K562 (cell line): ENCODE measurements around the gene C22orf39. TPM values are rescaled to one million over a fixed set of nuclear protein-coding genes. Genes with fewer than 3 reads are reported as not detected.

Experiments used
- ATAC-seq: fragments of 200-7000 bp; cut with Tn5 transposase; 3 replicates; pipeline ENCODE4 v1.9.1; 2020; ENCODE audit warnings: moderate library complexity
- BruUV-seq: library from RNA; stranded (reverse); fragments of 400-500 nt; replicated peaks from 2 replicates; lab custom pipeline; 2021; lab: Mats Ljungman, UMichigan
- CTCF ChIA-PET: fragments of 300-600 bp; formaldehyde crosslinking; extraction: SDS; loops from one replicate; lab custom pipeline; 2021; ENCODE audit warnings: low intra/inter-chr PET ratio; lab: Yijun Ruan, JAX
- POLR2A ChIA-PET: fragments of 300-600, 350-650 bp; sonication (Branson Sonifier 250); formaldehyde crosslinking; extraction: SDS; loops from one replicate; lab custom pipeline; 2021; ENCODE audit warnings: antibody characterized with exemption, inconsistent platforms; lab: Yijun Ruan, JAX
- DNase-seq, 4 experiments: peaks; one replicate each; pipeline versions ENCODE4 v3.0.0 to v3.0.0-alpha.2; 2011 to 2018; ENCODE audit warnings: low spot score in 3 of 4, mixed read lengths in 3 of 4; ENCODE audit errors: extremely low read depth in 1 of 4
- FAIRE-seq: peaks from 2 replicates; lab custom pipeline; 2011; peaks lifted over from hg19 to GRCh38; lab: Jason Lieb, UNC
- H2AFZ ChIP-seq: 2 replicates; pipeline ENCODE4 v1.6.0; 2011; ENCODE audit warnings: low read depth, low read length, control low read depth, inconsistent platforms
- H3K27ac ChIP-seq: fragments of 200-600 bp; 3 replicates; pipeline ENCODE4 v1.8.0; 2011; ENCODE audit warnings: low read depth, mild to moderate bottlenecking, control low read depth, inconsistent platforms, low read length, moderate library complexity, mixed read lengths; ENCODE audit errors: extremely low read depth
- H3K27me3 ChIP-seq, 2 experiments: fragments of 300-600 bp in 1 of 2; 2 replicates in 1 of 2; 3 replicates in 1 of 2; pipeline versions ENCODE4 v1.6.0 to v1.8.0; 2011; ENCODE audit warnings: inconsistent platforms in 2 of 2, low read length in 2 of 2, mild to moderate bottlenecking in 1 of 2, mixed read lengths in 1 of 2, moderate library complexity in 1 of 2; ENCODE audit not compliant: control insufficient read depth in 2 of 2, insufficient read depth in 2 of 2
- H3K36me3 ChIP-seq: fragments of 300-600 bp; 3 replicates; pipeline ENCODE4 v1.8.0; 2011; ENCODE audit warnings: mild to moderate bottlenecking, low read length, inconsistent platforms; ENCODE audit not compliant: control insufficient read depth, insufficient read depth
- H3K4me1 ChIP-seq, 2 experiments: fragments of 200-600 bp in 1 of 2; replicated peaks in 1 of 2; 2 replicates in 1 of 2; 3 replicates in 1 of 2; pipeline versions ENCODE4 v1.5.1 to v1.8.0; 2011; ENCODE audit warnings: inconsistent platforms in 2 of 2, low read length in 2 of 2, mild to moderate bottlenecking in 1 of 2, mixed read lengths in 1 of 2, moderate library complexity in 1 of 2; ENCODE audit not compliant: control insufficient read depth in 2 of 2, insufficient read depth in 2 of 2
- H3K4me2 ChIP-seq: 2 replicates; pipeline ENCODE4 v1.6.1; 2011; ENCODE audit warnings: low read length, control low read depth, inconsistent platforms, mixed read lengths; ENCODE audit not compliant: insufficient read depth
- H3K4me3 ChIP-seq: fragments of 200-600 bp; sonication (generic), shearing (Covaris generic); 2 replicates; pipeline ENCODE4 v1.5.1; 2016; ENCODE audit warnings: control low read depth, inconsistent platforms
- H3K79me2 ChIP-seq: fragments of 200-600 bp; 3 replicates; pipeline ENCODE4 v1.8.0; 2011; ENCODE audit warnings: low read length, inconsistent platforms; ENCODE audit not compliant: control insufficient read depth, insufficient read depth
- H3K9ac ChIP-seq, 2 experiments: 2 replicates each; pipeline versions ENCODE4 v1.6.0 to v1.6.1; 2011; ENCODE audit warnings: low read depth in 2 of 2, low read length in 2 of 2, control low read depth in 1 of 2, inconsistent platforms in 1 of 2, mild to moderate bottlenecking in 1 of 2, mixed read lengths in 1 of 2; ENCODE audit not compliant: insufficient read depth in 1 of 2
- H3K9me1 ChIP-seq: one replicate; pipeline ENCODE4 v1.6.0; 2011; ENCODE audit warnings: inconsistent platforms, mild to moderate bottlenecking, low read length, moderate library complexity; ENCODE audit not compliant: control insufficient read depth, insufficient read depth
- H3K9me3 ChIP-seq: replicated peaks from 2 replicates; pipeline ENCODE4 v1.5.1; 2011; ENCODE audit warnings: low read depth, low read length, inconsistent platforms; ENCODE audit not compliant: control insufficient read depth, insufficient read depth
- H4K20me1 ChIP-seq: replicated peaks from 2 replicates; pipeline ENCODE4 v1.6.1; 2011; ENCODE audit warnings: low read length, inconsistent platforms, mixed read lengths; ENCODE audit not compliant: control insufficient read depth, insufficient read depth
- CHD1 ChIP-seq: fragments of 200-600 bp; sonication (generic); IDR thresholded peaks from one replicate; pipeline ENCODE4 v1.6.1; 2012; ENCODE audit warnings: mild to moderate bottlenecking, moderate library complexity, low read length, inconsistent platforms
- KAT2B ChIP-seq: IDR thresholded peaks from one replicate; pipeline ENCODE4 v1.6.1; 2012; ENCODE audit warnings: low read depth, mild to moderate bottlenecking, control low read depth, inconsistent platforms, low read length, moderate library complexity
- ZNF561 ChIP-seq: fragments of 450-650 bp; formaldehyde crosslinking; conservative IDR thresholded peaks from 2 replicates; pipeline ENCODE4 v1.4.0; 2020; ENCODE audit warnings: mild to moderate bottlenecking, moderate library complexity
- WGBS: fragments of 100-300 bp; shearing (Covaris generic); methylation state at CpG from one replicate; pipeline ENCODE4 v1.1.6; 2016; ENCODE audit warnings: low coverage, mixed read lengths; ENCODE audit not compliant: insufficient coverage; ENCODE audit errors: missing lambda C conversion rate; 5-methylcytosine and 5-hydroxymethylcytosine counted together
- in situ Hi-C: fragments of 300-500 bp; cut with MboI; formaldehyde crosslinking; loops from 4 replicates; pipeline ENCODE4 v1.15.0; 2018; ENCODE audit warnings: inconsistent platforms, mixed read lengths
- intact Hi-C: fragments of 100-400 bp; cut with micrococcal nuclease; formaldehyde crosslinking; loops from 2 replicates; pipeline ENCODE4 v1.14.2; 2022
- polyA plus RNA-seq, 8 experiments: library from polyadenylated mRNA; depleted of rRNA in 4 of 8; stranded (reverse) in 5 of 8; unstranded in 3 of 8; fragments of >200 nt; fragmentation: Nextera tagmentation in 2 of 8; fragmentation: Illumina TruSeq in 1 of 8; extraction: Ambion mirVana in 2 of 8; extraction: Trizol in 1 of 8; gene quantifications; 2 replicates each; pipeline versions ENCODE4 v1.2.1 to v1.2.3, GENCODE V29; 2011 to 2014; ENCODE audit warnings: inconsistent platforms in 1 of 8, missing spikeins in 1 of 8
- total RNA-seq, 7 experiments: library from RNA; depleted of rRNA in 6 of 7; stranded (reverse); fragments of >200 nt in 6 of 7; fragmentation: Illumina TruSeq in 2 of 7; extraction: Trizol in 2 of 7; gene quantifications; 2 replicates each; pipeline versions ENCODE4 v1.2.1 to v1.2.3, GENCODE V29; 2011 to 2021; ENCODE audit warnings: low replicate concordance in 1 of 7
- TF ChIP-seq, protein P1 (sequence below): sonication (generic); formaldehyde crosslinking; IDR thresholded peaks from 2 replicates; pipeline ENCODE4 v1.8.0; 2022; ENCODE audit warnings: mild to moderate bottlenecking, missing genetic modification reagents, borderline replicate concordance
- TF ChIP-seq, protein P2 (sequence below), 2 experiments: fragments of 450-650 bp in 1 of 2; sonication (generic) in 1 of 2; formaldehyde crosslinking in 1 of 2; IDR thresholded peaks; 2 replicates each; pipeline versions ENCODE4 v1.7.1 to v1.9.0; 2016 to 2022; ENCODE audit warnings: inconsistent platforms in 1 of 2, mild to moderate bottlenecking in 1 of 2, missing genetic modification reagents in 1 of 2

C22orf39 gene
- total and polyA plus RNA-seq, 9 of the 15 experiments (the other 6 are each of a cell fraction or from before 2014, with no cell fraction given): 20.4 to 139 (median 66.8) TPM

DNA sequence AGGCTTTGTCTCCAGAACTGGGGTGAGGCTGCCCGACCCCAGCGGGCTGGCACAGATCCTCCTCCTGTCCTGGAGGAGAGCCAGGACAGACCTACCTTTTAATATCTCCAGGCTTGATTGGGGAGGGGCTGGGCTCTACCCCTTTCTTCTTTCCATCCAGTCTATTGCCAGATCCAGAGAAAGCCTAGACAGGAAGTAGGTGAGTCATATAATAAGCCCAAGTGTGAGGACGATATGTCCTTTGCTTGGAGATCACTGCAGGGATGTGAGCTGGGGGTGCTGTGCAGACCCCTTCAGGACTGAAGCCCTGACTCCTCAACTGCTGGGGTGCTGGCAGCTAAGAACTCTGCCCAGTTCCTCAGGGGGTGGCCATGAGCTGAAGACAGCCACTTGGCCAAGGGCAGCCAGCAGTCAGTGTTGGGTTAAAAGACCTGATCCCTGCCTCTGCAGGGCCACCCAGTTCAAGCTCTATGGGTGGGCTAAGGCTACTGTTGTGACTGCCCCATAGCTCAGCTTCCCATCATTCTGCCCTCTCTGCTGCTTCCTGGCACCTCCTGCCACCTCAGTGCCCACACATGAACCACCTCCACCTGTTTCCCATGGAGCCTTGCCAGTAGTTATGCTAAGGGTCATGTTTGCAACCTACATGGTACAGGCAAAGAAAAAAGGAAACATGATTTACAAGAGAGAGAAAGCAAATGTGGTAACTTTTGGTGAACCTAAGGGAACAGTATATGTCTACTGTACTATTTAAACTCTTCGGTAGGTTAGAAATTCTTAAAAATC lies 8.3 kb upstream of the C22orf39 start:
- POLR2A ChIA-PET: interaction anchor here (0.5 to 7.8 kb wide), 11 partner anchors 10 to 340 kb away, joined by 3 to 131 read pairs (median 5); partner anchors contain the start of genes C22orf39 and HIRA
- H3K36me3 ChIP-seq: peaks cover 96% of the 10 kb centered on the region
- H3K4me3 ChIP-seq: no peak overlapping the region
- H3K27me3 ChIP-seq: no peaks in the 10 kb centered on the region
- no peaks in the 10 kb centered on the region for H3K9me1 ChIP-seq
- H4K20me1 ChIP-seq: 0 out of 2 replicates have a peak, but pooled peaks cover 3% of the 10 kb centered on the region
- no peaks in the 10 kb centered on the region for H3K4me1 ChIP-seq
- DNase-seq: no peak
- no TSS peak for BruUV-seq
- intact Hi-C loops (no loop called here), in situ Hi-C loops (no loop called here)
- WGBS: 88% methylated on average over 4 of the region's 4 CpGs
- CTCF ChIA-PET: no interaction called here
- no peak overlapping the region for H2AFZ ChIP-seq
- no peak for FAIRE-seq
- H3K9ac ChIP-seq: peak overlapping the region in 1 of 2 experiments; percentile 31; a peak in 2 of 4 replicates
- no peak for ATAC-seq
- H3K79me2 ChIP-seq: no peaks in the 10 kb centered on the region
- H3K4me2 ChIP-seq: no peak overlapping the region
- H3K27ac ChIP-seq: no peak overlapping the region
- no peaks in the 10 kb centered on the region for H3K9me3 ChIP-seq
- TF ChIP-seq ZNF561 (CRISPR knock-in tag): no peak
- TF ChIP-seq, protein P1, sequence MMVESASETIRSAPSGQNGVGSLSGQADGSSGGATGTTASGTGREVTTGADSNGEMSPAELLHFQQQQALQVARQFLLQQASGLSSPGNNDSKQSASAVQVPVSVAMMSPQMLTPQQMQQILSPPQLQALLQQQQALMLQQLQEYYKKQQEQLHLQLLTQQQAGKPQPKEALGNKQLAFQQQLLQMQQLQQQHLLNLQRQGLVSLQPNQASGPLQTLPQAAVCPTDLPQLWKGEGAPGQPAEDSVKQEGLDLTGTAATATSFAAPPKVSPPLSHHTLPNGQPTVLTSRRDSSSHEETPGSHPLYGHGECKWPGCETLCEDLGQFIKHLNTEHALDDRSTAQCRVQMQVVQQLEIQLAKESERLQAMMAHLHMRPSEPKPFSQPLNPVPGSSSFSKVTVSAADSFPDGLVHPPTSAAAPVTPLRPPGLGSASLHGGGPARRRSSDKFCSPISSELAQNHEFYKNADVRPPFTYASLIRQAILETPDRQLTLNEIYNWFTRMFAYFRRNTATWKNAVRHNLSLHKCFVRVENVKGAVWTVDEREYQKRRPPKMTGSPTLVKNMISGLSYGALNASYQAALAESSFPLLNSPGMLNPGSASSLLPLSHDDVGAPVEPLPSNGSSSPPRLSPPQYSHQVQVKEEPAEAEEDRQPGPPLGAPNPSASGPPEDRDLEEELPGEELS (CRISPR knock-in tag): no peak
- peak; percentile 32 for TF ChIP-seq CHD1
- TF ChIP-seq, protein P2, sequence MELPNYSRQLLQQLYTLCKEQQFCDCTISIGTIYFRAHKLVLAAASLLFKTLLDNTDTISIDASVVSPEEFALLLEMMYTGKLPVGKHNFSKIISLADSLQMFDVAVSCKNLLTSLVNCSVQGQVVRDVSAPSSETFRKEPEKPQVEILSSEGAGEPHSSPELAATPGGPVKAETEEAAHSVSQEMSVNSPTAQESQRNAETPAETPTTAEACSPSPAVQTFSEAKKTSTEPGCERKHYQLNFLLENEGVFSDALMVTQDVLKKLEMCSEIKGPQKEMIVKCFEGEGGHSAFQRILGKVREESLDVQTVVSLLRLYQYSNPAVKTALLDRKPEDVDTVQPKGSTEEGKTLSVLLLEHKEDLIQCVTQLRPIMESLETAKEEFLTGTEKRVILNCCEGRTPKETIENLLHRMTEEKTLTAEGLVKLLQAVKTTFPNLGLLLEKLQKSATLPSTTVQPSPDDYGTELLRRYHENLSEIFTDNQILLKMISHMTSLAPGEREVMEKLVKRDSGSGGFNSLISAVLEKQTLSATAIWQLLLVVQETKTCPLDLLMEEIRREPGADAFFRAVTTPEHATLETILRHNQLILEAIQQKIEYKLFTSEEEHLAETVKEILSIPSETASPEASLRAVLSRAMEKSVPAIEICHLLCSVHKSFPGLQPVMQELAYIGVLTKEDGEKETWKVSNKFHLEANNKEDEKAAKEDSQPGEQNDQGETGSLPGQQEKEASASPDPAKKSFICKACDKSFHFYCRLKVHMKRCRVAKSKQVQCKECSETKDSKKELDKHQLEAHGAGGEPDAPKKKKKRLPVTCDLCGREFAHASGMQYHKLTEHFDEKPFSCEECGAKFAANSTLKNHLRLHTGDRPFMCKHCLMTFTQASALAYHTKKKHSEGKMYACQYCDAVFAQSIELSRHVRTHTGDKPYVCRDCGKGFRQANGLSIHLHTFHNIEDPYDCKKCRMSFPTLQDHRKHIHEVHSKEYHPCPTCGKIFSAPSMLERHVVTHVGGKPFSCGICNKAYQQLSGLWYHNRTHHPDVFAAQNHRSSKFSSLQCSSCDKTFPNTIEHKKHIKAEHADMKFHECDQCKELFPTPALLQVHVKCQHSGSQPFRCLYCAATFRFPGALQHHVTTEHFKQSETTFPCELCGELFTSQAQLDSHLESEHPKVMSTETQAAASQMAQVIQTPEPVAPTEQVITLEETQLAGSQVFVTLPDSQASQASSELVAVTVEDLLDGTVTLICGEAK (IDR thresholded peaks at IDR 0.05): no peak
- TF ChIP-seq, protein P2 (CRISPR knock-in tag; IDR thresholded peaks at IDR 0.05): peak; percentile 50; the same call in 1 of the 2 replicates
- TF ChIP-seq KAT2B: peak; percentile 30
